Liver (tissue), 3 donors: ENCODE data around the gene POLE3.

Experiments used
- ATF3 ChIP-seq: IDR thresholded peaks from 2 replicates; pipeline ENCODE4 v1.6.1; 2016; ENCODE audit warnings: antibody characterized with exemption
- CTCF ChIP-seq: fragments of 150-350 bp; IDR thresholded peaks from 2 replicates; pipeline ENCODE4 v1.5.1; 2017; ENCODE audit warnings: improper control_type of control experiment, low read depth, low read length; ENCODE audit not compliant: missing input control
- JUND ChIP-seq, 2 donors: IDR thresholded peaks; 2 replicates each; pipeline ENCODE4 v1.6.1; 2016; ENCODE audit warnings: antibody characterized with exemption in 2 of 2
- REST ChIP-seq: IDR thresholded peaks from 2 replicates; pipeline ENCODE4 v1.6.1; 2016; ENCODE audit warnings: antibody characterized with exemption, mild to moderate bottlenecking
- RXRA ChIP-seq, 2 donors: IDR thresholded peaks; 2 replicates each; pipeline ENCODE4 v1.6.1; 2017 to 2018; ENCODE audit warnings: antibody characterized with exemption in 2 of 2, mild to moderate bottlenecking in 1 of 2
- SP1 ChIP-seq: IDR thresholded peaks from 2 replicates; pipeline ENCODE4 v1.6.1; 2018; ENCODE audit warnings: antibody characterized with exemption, mild to moderate bottlenecking
- YY1 ChIP-seq: IDR thresholded peaks from 2 replicates; pipeline ENCODE4 v1.6.1; 2016; ENCODE audit warnings: antibody characterized with exemption, mild to moderate bottlenecking
- donor health status: healthy.
- donor health status: healthy.

- TF ChIP-seq ATF3, result no peak
- TF ChIP-seq REST, result no peak
- no peak for TF ChIP-seq CTCF
- TF ChIP-seq SP1, result no peak
- TF ChIP-seq YY1, result no peak
- TF ChIP-seq JUND (IDR thresholded peaks at IDR 0.05), result no peak
- no peak for TF ChIP-seq RXRA (IDR thresholded peaks at IDR 0.05)
Observed at GRCh38 chr9:113431191-113431590, 20.7 kb upstream of the POLE3 start.
